PC-9 (cell line): ENCODE measurements around the gene IP6K3.

ENCODE experiments used
- EZH2 ChIP-seq: fragments of 200-600 bp; sonication (generic); IDR thresholded peaks from 2 replicates; pipeline ENCODE4 v1.8.0; 2017; ENCODE audit warnings: antibody characterized with exemption, low read depth
- TF ChIP-seq, protein P1 (sequence below): fragments of 200-600 bp; sonication (generic); conservative IDR thresholded peaks from 2 replicates; pipeline ENCODE4 v1.6.1; 2017; ENCODE audit warnings: mixed run types, antibody characterized with exemption, mild to moderate bottlenecking, moderate library complexity

DNA sequence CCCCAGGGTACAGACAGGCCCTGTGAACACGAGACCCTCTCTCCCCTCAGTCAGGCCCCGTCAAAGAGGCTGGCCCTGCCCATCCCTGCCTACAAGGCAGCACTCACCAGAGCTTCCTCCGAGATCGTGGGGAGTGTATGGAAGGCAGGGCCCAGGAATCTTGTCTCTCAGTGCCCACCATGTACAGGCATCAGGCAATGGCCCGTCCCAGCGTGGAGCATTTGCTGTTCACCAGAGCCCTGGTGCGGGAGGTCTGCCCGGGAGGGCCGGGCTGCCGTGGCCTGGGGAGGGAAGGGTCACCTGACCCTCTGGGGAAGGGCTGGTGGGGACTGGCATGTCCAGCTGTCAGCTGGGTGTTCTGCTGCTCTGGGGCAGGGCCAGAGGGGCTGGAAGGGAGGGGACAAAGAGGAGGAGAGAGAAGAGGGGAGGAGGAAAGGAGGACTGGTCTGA is at the start of gene IP6K3:
- TF ChIP-seq, protein P1, sequence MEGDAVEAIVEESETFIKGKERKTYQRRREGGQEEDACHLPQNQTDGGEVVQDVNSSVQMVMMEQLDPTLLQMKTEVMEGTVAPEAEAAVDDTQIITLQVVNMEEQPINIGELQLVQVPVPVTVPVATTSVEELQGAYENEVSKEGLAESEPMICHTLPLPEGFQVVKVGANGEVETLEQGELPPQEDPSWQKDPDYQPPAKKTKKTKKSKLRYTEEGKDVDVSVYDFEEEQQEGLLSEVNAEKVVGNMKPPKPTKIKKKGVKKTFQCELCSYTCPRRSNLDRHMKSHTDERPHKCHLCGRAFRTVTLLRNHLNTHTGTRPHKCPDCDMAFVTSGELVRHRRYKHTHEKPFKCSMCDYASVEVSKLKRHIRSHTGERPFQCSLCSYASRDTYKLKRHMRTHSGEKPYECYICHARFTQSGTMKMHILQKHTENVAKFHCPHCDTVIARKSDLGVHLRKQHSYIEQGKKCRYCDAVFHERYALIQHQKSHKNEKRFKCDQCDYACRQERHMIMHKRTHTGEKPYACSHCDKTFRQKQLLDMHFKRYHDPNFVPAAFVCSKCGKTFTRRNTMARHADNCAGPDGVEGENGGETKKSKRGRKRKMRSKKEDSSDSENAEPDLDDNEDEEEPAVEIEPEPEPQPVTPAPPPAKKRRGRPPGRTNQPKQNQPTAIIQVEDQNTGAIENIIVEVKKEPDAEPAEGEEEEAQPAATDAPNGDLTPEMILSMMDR: no peak
- TF ChIP-seq EZH2: no peak
